Liver (tissue), 9 donors: ENCODE measurements around the gene ST8SIA5. TPM values are rescaled to one million over a fixed set of nuclear protein-coding genes. Genes with fewer than 3 reads are reported as not detected.

Experiments
- DNase-seq: peaks from one replicate; pipeline ENCODE4 v3.0.0-alpha.2; 2017; ENCODE audit warnings: low spot score
- H3K27ac ChIP-seq, 2 donors: one replicate each; pipeline ENCODE4 v1.7.0; 2013; ENCODE audit warnings: inconsistent platforms in 2 of 2, low read length in 2 of 2, control low read depth in 1 of 2, low read depth in 1 of 2, mild to moderate bottlenecking in 1 of 2
- H3K27me3 ChIP-seq, 4 donors: one replicate each; pipeline versions ENCODE4 v1.6.1 to v1.7.0; 2013; ENCODE audit warnings: low read length in 3 of 4, inconsistent platforms in 1 of 4, mild to moderate bottlenecking in 1 of 4, moderate library complexity in 1 of 4; ENCODE audit not compliant: control insufficient read depth in 4 of 4, insufficient read depth in 4 of 4
- H3K36me3 ChIP-seq, 4 donors: one replicate each; pipeline versions ENCODE4 v1.6.1 to v1.7.0; 2013; ENCODE audit warnings: low read length in 3 of 4, mild to moderate bottlenecking in 3 of 4, low read depth in 1 of 4, moderate library complexity in 1 of 4; ENCODE audit not compliant: control insufficient read depth in 4 of 4, insufficient read depth in 3 of 4
- H3K4me1 ChIP-seq, 4 donors: one replicate each; pipeline versions ENCODE4 v1.6.1 to v1.7.0; 2013; ENCODE audit warnings: low read length in 3 of 4, mild to moderate bottlenecking in 3 of 4, moderate library complexity in 1 of 4; ENCODE audit not compliant: control insufficient read depth in 4 of 4, insufficient read depth in 4 of 4
- H3K4me3 ChIP-seq, 3 donors: one replicate each; pipeline versions ENCODE4 v1.6.1 to v1.7.0; 2013; ENCODE audit warnings: low read length in 3 of 3, control low read depth in 1 of 3, low read depth in 1 of 3, mild to moderate bottlenecking in 1 of 3
- H3K9ac ChIP-seq, 2 donors: one replicate each; pipeline ENCODE4 v1.7.0; 2013; ENCODE audit warnings: low read length in 2 of 2, mild to moderate bottlenecking in 2 of 2, moderate library complexity in 2 of 2, control low read depth in 1 of 2, low read depth in 1 of 2
- H3K9me3 ChIP-seq, 4 donors: one replicate each; pipeline versions ENCODE4 v1.6.1 to v1.7.0; 2013; ENCODE audit warnings: low read length in 3 of 4; ENCODE audit not compliant: control insufficient read depth in 4 of 4
- ATF3 ChIP-seq: IDR thresholded peaks from 2 replicates; pipeline ENCODE4 v1.6.1; 2016; ENCODE audit warnings: antibody characterized with exemption
- FOXA1 ChIP-seq: IDR thresholded peaks from 2 replicates; pipeline ENCODE4 v1.6.1; 2016; ENCODE audit warnings: antibody characterized with exemption
- FOXA2 ChIP-seq: IDR thresholded peaks from 2 replicates; pipeline ENCODE4 v1.6.1; 2016; ENCODE audit warnings: antibody characterized with exemption
- GABPA ChIP-seq, 2 donors: IDR thresholded peaks in 1 of 2; conservative IDR thresholded peaks in 1 of 2; 2 replicates each; pipeline ENCODE4 v1.6.1; 2016; ENCODE audit warnings: antibody characterized with exemption in 2 of 2, mild to moderate bottlenecking in 1 of 2, moderate library complexity in 1 of 2
- HNF4A ChIP-seq, 2 donors: conservative IDR thresholded peaks; 2 replicates each; pipeline ENCODE4 v1.6.1; 2016; ENCODE audit warnings: antibody characterized with exemption in 2 of 2, mild to moderate bottlenecking in 2 of 2
- JUND ChIP-seq, 2 donors: IDR thresholded peaks; 2 replicates each; pipeline ENCODE4 v1.6.1; 2016; ENCODE audit warnings: antibody characterized with exemption in 2 of 2
- MAX ChIP-seq: IDR thresholded peaks from 2 replicates; pipeline ENCODE4 v1.6.1; 2016; ENCODE audit warnings: antibody characterized with exemption
- NR2F2 ChIP-seq: IDR thresholded peaks from 2 replicates; pipeline ENCODE4 v1.6.1; 2016; ENCODE audit warnings: antibody characterized with exemption
- RAD21 ChIP-seq, 2 donors: IDR thresholded peaks; 2 replicates each; pipeline ENCODE4 v1.6.1; 2016; ENCODE audit warnings: antibody characterized with exemption in 2 of 2, mild to moderate bottlenecking in 2 of 2
- REST ChIP-seq: IDR thresholded peaks from 2 replicates; pipeline ENCODE4 v1.6.1; 2016; ENCODE audit warnings: antibody characterized with exemption, mild to moderate bottlenecking
- RXRA ChIP-seq, 2 donors: IDR thresholded peaks; 2 replicates each; pipeline ENCODE4 v1.6.1; 2017 to 2018; ENCODE audit warnings: antibody characterized with exemption in 2 of 2, mild to moderate bottlenecking in 1 of 2
- SP1 ChIP-seq: IDR thresholded peaks from 2 replicates; pipeline ENCODE4 v1.6.1; 2018; ENCODE audit warnings: antibody characterized with exemption, mild to moderate bottlenecking
- TAF1 ChIP-seq: conservative IDR thresholded peaks from 2 replicates; pipeline ENCODE4 v1.6.1; 2016; ENCODE audit warnings: antibody characterized with exemption, mild to moderate bottlenecking
- YY1 ChIP-seq: IDR thresholded peaks from 2 replicates; pipeline ENCODE4 v1.6.1; 2016; ENCODE audit warnings: antibody characterized with exemption, mild to moderate bottlenecking
- WGBS: extraction: QIAGEN DNeasy Blood & Tissue Kit; methylation state at CpG from one replicate; pipeline ENCODE4 v1.1.7; 2013; 5-methylcytosine and 5-hydroxymethylcytosine counted together
- polyA plus RNA-seq, 2 donors: library from polyadenylated mRNA; stranded (reverse) in 1 of 2; unstranded in 1 of 2; fragments of 200-250 nt in 1 of 2; fragments of >200 nt in 1 of 2; fragmentation: Nextera tagmentation in 1 of 2; extraction: Ambion mirVana in 1 of 2; gene quantifications; one replicate each; pipeline versions ENCODE4 v1.2.1 to v1.2.3, GENCODE V29; 2013 to 2015
- total RNA-seq, 2 donors: library from RNA; depleted of rRNA; stranded (reverse); fragments of >200 nt; gene quantifications; one replicate each; pipeline ENCODE4 v1.2.3, GENCODE V29; 2014
- TF ChIP-seq, protein P1 (sequence below): fragments of 150-350 bp; IDR thresholded peaks from 2 replicates; pipeline ENCODE4 v1.5.1; 2017; ENCODE audit warnings: improper control_type of control experiment, low read depth, low read length; ENCODE audit not compliant: missing input control
- TF ChIP-seq, protein P2 (sequence below): IDR thresholded peaks from 2 replicates; pipeline ENCODE4 v1.6.1; 2016; ENCODE audit warnings: antibody characterized with exemption
- donor health status: healthy.
- donor health status: healthy.
- donor health status: healthy.
- donor health status: healthy.
- donor health status: healthy.

Gene ST8SIA5
- total and polyA plus RNA-seq, 4 donors: under 0.01 to 0.12 (median 0.05) TPM; not detected in 1

DNA sequence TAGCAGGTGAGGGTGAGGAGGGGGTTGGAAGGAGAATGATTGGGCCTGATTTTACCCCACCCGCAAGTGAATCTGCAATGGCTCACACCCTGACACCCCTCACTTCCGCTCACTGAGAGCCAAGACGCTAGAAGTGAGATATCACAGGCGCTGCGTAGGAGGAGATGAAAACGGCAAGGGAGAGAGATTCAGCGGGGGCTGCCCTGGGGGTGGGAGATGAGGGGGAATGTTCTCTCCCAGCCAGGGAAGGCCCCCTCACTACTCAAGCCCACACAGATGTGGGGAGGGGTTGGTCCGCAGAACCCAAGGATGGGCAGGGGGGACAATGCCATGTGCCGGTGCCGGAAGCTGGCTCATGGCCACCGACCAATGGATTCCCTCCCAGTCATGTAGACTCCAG is 132.7 kb downstream of the ST8SIA5 start:
- Histone ChIP-seq H3K9me3 (no peaks in the 10 kb centered on the region), H3K27me3 (peaks cover 0 to 2% (median 0%) of the 10 kb centered on the region in 4 donors), H3K9ac (no peak overlapping the region), H3K4me3 (no peak overlapping the region), H3K27ac (no peak overlapping the region), H3K4me1 (no peaks in the 10 kb centered on the region), H3K36me3 (no peaks in the 10 kb centered on the region)
- DNase-seq: no peak
- WGBS: 83% methylated on average over 11 of the region's 11 CpGs
- TF ChIP-seq FOXA1: no peak
- no peak for TF ChIP-seq FOXA2
- TF ChIP-seq HNF4A (conservative IDR thresholded peaks at IDR 0.05): no peak
- TF ChIP-seq ATF3: no peak
- no peak for TF ChIP-seq RXRA (IDR thresholded peaks at IDR 0.05)
- TF ChIP-seq, protein P1, sequence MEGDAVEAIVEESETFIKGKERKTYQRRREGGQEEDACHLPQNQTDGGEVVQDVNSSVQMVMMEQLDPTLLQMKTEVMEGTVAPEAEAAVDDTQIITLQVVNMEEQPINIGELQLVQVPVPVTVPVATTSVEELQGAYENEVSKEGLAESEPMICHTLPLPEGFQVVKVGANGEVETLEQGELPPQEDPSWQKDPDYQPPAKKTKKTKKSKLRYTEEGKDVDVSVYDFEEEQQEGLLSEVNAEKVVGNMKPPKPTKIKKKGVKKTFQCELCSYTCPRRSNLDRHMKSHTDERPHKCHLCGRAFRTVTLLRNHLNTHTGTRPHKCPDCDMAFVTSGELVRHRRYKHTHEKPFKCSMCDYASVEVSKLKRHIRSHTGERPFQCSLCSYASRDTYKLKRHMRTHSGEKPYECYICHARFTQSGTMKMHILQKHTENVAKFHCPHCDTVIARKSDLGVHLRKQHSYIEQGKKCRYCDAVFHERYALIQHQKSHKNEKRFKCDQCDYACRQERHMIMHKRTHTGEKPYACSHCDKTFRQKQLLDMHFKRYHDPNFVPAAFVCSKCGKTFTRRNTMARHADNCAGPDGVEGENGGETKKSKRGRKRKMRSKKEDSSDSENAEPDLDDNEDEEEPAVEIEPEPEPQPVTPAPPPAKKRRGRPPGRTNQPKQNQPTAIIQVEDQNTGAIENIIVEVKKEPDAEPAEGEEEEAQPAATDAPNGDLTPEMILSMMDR: no peak
- no peak for TF ChIP-seq GABPA (IDR thresholded peaks at IDR 0.05 in 1 of 2, conservative IDR thresholded peaks at IDR 0.05 in 1 of 2)
- TF ChIP-seq, protein P2, sequence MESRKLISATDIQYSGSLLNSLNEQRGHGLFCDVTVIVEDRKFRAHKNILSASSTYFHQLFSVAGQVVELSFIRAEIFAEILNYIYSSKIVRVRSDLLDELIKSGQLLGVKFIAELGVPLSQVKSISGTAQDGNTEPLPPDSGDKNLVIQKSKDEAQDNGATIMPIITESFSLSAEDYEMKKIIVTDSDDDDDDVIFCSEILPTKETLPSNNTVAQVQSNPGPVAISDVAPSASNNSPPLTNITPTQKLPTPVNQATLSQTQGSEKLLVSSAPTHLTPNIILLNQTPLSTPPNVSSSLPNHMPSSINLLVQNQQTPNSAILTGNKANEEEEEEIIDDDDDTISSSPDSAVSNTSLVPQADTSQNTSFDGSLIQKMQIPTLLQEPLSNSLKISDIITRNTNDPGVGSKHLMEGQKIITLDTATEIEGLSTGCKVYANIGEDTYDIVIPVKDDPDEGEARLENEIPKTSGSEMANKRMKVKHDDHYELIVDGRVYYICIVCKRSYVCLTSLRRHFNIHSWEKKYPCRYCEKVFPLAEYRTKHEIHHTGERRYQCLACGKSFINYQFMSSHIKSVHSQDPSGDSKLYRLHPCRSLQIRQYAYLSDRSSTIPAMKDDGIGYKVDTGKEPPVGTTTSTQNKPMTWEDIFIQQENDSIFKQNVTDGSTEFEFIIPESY: no peak

- Histone ChIP-seq H3K9ac (no peak overlapping the region), H3K9me3 (no peaks in the 10 kb centered on the region), H3K4me1 (no peaks in the 10 kb centered on the region), H3K4me3 (no peak overlapping the region), H3K36me3 (no peaks in the 10 kb centered on the region), H3K27me3 (peaks cover 0 to 2% (median 0%) of the 10 kb centered on the region in 4 donors), H3K27ac (no peak overlapping the region)
- DNase-seq: no peak
- 61% methylated on average over 10 of the region's 10 CpGs for WGBS
- TF ChIP-seq FOXA1 (no peak), ATF3 (no peak), MAX (no peak), GABPA (IDR thresholded peaks at IDR 0.05 in 1 of 2, conservative IDR thresholded peaks at IDR 0.05 in 1 of 2) (no peak), HNF4A (conservative IDR thresholded peaks at IDR 0.05) (no peak), NR2F2 (no peak), YY1 (no peak), TAF1 (no peak), REST (no peak), SP1 (no peak), JUND (IDR thresholded peaks at IDR 0.05) (no peak), RXRA (IDR thresholded peaks at IDR 0.05) (no peak), RAD21 (IDR thresholded peaks at IDR 0.05) (no peak)
- TF ChIP-seq, protein P1: no peak
- TF ChIP-seq, protein P2: no peak
Measured at GRCh38 chr18:46623541-46623940, 133.3 kb downstream of the ST8SIA5 start.
